Peyer's patch (tissue), 4 donors: Measurements from ENCODE around the gene WARS2.

Experiments used
- POLR2A ChIP-seq, 2 donors: fragments of 450-650 bp; IDR thresholded peaks; one replicate each; pipeline ENCODE4 v1.5.1; 2017; ENCODE audit warnings: antibody characterized with exemption in 2 of 2, mild to moderate bottlenecking in 2 of 2, moderate library complexity in 2 of 2
- TF ChIP-seq, protein P1 (sequence below), 6 experiments: fragments of 450-650 bp in 4 of 6; fragments of 200-600 bp in 2 of 6; sonication (generic) in 1 of 6; IDR thresholded peaks; one replicate each; pipeline ENCODE4 v1.5.1; 2017 to 2019; ENCODE audit warnings: antibody characterized with exemption in 6 of 6, mild to moderate bottlenecking in 3 of 6, moderate library complexity in 1 of 6

DNA sequence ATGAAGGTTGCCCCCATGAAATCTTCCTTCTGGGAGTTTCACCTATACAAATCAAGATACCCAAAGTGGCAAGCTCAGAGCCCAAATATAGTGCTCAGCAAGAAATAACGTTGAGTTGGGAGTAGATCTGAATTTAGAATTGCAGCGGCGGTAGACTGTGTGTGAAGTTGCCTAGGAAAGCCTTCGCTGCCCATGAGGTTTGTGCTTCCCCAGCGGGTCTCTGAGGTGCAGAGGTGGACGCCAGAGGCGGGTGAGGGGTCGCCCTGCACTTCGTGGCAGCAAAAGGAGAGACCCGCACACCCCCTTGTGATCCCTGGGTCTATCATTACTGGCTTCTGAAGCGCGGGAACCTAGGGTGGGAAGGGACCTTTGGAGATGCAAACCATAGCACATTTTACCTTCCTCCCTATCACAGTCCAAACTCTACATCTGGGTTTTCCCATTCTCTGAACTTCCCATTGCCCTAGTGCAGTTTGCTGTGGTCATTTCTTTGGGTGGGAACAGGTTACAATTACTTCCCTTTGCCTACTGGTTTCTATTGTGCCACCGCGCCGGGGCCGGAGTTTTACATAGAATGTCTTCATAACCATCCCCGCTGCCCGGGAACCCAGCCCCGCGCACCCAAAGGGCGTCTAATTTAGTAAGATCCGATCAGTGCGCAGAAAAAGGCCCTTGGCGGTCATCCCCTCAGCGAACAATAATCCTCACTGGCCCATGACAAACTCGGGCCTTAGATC is 157.5 kb downstream of the WARS2 start:
- TF ChIP-seq, protein P1, sequence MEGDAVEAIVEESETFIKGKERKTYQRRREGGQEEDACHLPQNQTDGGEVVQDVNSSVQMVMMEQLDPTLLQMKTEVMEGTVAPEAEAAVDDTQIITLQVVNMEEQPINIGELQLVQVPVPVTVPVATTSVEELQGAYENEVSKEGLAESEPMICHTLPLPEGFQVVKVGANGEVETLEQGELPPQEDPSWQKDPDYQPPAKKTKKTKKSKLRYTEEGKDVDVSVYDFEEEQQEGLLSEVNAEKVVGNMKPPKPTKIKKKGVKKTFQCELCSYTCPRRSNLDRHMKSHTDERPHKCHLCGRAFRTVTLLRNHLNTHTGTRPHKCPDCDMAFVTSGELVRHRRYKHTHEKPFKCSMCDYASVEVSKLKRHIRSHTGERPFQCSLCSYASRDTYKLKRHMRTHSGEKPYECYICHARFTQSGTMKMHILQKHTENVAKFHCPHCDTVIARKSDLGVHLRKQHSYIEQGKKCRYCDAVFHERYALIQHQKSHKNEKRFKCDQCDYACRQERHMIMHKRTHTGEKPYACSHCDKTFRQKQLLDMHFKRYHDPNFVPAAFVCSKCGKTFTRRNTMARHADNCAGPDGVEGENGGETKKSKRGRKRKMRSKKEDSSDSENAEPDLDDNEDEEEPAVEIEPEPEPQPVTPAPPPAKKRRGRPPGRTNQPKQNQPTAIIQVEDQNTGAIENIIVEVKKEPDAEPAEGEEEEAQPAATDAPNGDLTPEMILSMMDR (IDR thresholded peaks at IDR 0.05), result no peak
- TF ChIP-seq POLR2A (IDR thresholded peaks at IDR 0.05), result no peak
